GM21737 (cell line): ENCODE results near the gene ZNF132.
A peak's percentile ranks its signal among the peaks of the same experiment; 100 is the strongest.
"Not testable (repeated sequence)": the region's sequence is repeated elsewhere in the genome, so short reads cannot be mapped to it uniquely, and the experiment has no call there.

Source experiments
- ATAC-seq: cut with Tn5 transposase; IDR thresholded peaks from one replicate; pipeline ENCODE4 v1.9.1; 2021; ENCODE audit warnings: mild to moderate bottlenecking, moderate library complexity; ENCODE audit not compliant: unreplicated experiment

The ZNF132 gene

GRCh38 chr19:58468216-58468839 is 28.4 kb upstream of the ZNF132 start:
- no peak for ATAC-seq

- peak; percentile 92 for ATAC-seq
Observed at GRCh38 chr19:58466760-58467589, 27.0 kb upstream of the ZNF132 start, which contains the start of gene ZNF324. Gene ZNF324 (plus strand): TSS chr19:58467080. CDS start chr19:58469186, 2,106 bp downstream.

- ATAC-seq: peak; percentile 22
Observed at GRCh38 chr19:58466089-58466759, 26.3 kb upstream of the ZNF132 start.

DNA sequence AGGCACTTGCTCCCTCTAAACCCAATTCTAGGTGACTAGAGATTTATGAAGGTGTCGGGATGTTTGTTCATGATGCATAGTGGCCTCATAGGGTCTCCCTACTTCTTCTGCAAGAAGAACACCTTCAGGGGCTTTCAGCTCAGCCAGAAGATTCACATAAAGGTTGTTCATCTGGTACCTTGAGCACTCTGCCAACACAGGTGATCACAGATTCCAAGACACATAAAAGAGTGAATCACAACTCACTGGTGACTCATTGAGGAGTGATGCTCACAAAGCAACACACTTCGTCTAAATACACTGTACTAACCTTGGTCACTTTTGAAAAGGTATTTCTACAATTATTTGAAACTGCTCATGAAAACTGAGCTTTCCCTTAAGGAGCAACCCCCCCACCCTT is 20.1 kb upstream of the ZNF132 start:
- no peak for ATAC-seq

GRCh38 chr19:58456111-58456510 is 16.2 kb upstream of the ZNF132 start:
- ATAC-seq: no peak

DNA sequence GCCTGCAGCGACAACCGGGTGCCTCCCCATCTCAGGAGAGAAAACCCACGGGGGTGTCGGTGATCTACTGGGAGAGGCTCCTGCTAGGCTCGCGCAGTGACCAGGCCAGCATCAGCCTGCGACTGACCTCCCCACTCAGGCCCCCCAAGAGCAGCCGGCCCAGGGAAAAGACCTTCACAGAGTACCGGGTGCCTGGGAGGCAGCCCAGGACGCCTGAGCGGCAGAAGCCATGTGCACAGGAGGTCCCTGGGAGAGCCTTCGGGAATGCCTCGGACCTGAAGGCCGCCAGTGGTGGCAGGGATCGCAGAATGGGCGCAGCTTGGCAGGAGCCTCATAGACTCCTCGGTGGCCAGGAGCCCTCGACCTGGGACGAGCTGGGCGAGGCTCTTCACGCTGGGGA is 15.4 kb upstream of the ZNF132 start:
- no peak for ATAC-seq

- no peak for ATAC-seq
Observed at GRCh38 chr19:58453743-58454142, 13.8 kb upstream of the ZNF132 start.

- peak; percentile 87 for ATAC-seq
Observed at GRCh38 chr19:58451358-58452101, 11.6 kb upstream of the ZNF132 start, which contains the start of gene ZNF324B. Gene ZNF324B (plus strand): TSS chr19:58451622. CDS start chr19:58453702, 2,080 bp downstream.

- ATAC-seq: peak; percentile 15
Observed at GRCh38 chr19:58450856-58451357, 11.0 kb upstream of the ZNF132 start.

DNA sequence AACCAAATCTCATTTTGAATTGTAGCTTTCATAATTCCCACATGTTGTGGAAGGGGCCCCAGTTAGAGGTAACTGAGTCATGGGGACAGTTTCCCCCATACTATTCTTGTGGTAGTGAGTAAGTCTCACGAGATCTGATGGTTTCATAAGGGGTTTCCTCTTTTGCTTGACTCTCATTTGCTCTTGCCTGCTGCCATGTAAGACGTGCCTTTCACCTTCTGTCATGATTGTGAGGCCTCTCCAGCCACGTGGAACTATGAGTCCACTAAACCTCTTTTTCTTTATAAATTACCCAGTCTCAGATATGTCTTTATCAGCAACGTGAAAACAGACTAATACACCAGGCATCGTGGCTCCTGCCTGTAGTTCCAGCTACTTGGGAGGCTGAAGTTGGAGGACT is 10.0 kb upstream of the ZNF132 start:
- ATAC-seq: not testable (repeated sequence)

GRCh38 chr19:58448860-58449259 is 8.9 kb upstream of the ZNF132 start:
- ATAC-seq: not testable (repeated sequence)

DNA sequence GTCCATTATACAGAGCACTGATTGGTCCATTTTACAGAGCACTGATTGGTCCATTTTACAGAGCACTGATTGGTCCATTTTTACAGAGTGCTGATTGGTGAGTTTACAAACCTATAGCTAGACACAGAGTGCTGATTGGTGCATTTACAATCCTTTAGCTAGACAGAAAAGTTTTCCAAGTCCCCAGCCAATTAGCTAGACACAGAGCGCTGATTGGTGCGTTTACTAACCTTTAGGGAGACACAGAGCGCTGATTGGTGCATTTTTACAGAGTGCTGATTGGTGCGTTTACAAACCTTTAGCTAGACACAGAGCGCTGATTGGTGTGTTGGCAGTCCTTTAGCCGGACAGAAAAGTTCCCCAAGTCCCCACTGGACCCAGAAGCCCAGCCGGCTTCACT is 3.0 kb upstream of the ZNF132 start:
- not testable (repeated sequence) for ATAC-seq

GRCh38 chr19:58440556-58440955 is 603 bp upstream of the ZNF132 start:
- no peak for ATAC-seq

GRCh38 chr19:58434217-58434616 is 5.7 kb downstream of the ZNF132 start:
- ATAC-seq: no peak

GRCh38 chr19:58429745-58430144 is 10.2 kb downstream of the ZNF132 start:
- no peak for ATAC-seq

DNA sequence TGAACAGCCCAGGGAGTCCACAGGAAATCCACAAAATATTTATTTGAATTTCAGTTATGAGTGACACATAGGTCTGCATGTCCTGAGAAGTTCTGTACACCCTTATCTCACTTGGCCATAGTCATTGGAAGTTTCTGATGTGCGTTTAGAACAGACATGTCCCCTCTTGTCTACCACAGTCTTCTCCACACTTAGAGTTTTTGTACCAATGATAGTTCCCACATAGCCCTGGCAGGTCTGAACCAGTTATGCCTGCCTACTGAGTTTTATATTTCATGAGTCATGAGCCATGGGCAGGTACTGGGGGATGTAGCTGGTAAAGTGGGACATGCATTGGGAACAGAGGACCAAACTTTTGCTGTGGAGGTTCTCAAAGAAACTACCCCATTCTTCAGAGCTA is 11.3 kb downstream of the ZNF132 start:
- no peak for ATAC-seq

GRCh38 chr19:58417071-58417470 is 22.9 kb downstream of the ZNF132 start:
- ATAC-seq: no peak

GRCh38 chr19:58416604-58417003 is 23.3 kb downstream of the ZNF132 start:
- no peak for ATAC-seq

- peak; percentile 18 for ATAC-seq
Observed at GRCh38 chr19:58409010-58409790, 30.8 kb downstream of the ZNF132 start.
